ENCODE data around the gene GPX5. TPM values are rescaled to one million over a fixed set of nuclear protein-coding genes. Genes with fewer than 3 reads are reported as not detected.

The GPX5 gene
- total and polyA plus RNA-seq, 10 of the 15 experiments (the other 5 are each of a cell fraction or from before 2014, with no cell fraction given), result not detected

- no peak for TF ChIP-seq E2F8 (IDR thresholded peaks at IDR 0.05; ENCODE audit: low read depth, partially characterized antibody)
- no peak for TF ChIP-seq LARP7 (IDR thresholded peaks at IDR 0.05)
- no peak for TF ChIP-seq CREB1 (IDR thresholded peaks at IDR 0.05; ENCODE audit: low read depth)
- no peak for TF ChIP-seq DPF2 (IDR thresholded peaks at IDR 0.05)
Observed at GRCh38 chr6:28558629-28559028, 32.9 kb downstream of the GPX5 start (continued).

- H3K27me3 ChIP-seq (replicated peaks in 1 of 2; ENCODE audit: control insufficient read depth in 2 of 2, insufficient read depth in 2 of 2, low read length in 1 of 2), result no peaks in the 10 kb centered on the region
- no peak overlapping the region for H3K4me2 ChIP-seq (ENCODE audit: control insufficient read depth, insufficient read depth)
- ATAC-seq (no peak), DNase-seq (ENCODE audit: low read depth, low spot score) (no peak), FAIRE-seq (no peak)
- H3K79me2 ChIP-seq (ENCODE audit: control insufficient read depth, insufficient read depth, low read length), result no peaks in the 10 kb centered on the region
- H3K9me3 ChIP-seq (replicated peaks; ENCODE audit: control insufficient read depth, insufficient read depth, low read length), result peaks cover 3% of the 10 kb centered on the region; the same call in 2 of the 3 replicates
- BruUV-seq (replicated peaks), result no TSS peak
- H3K4me3 ChIP-seq, result no peak overlapping the region
- no peak overlapping the region for H3K9ac ChIP-seq (ENCODE audit: control insufficient read depth, insufficient read depth, low read length)
- ChIA-PET SMC1A (ENCODE audit: uncharacterized antibody, unreplicated experiment) (interaction anchor here (1.2 kb wide), 1 partner anchor 9 kb away, joined by 4 read pairs; no protein-coding TSS in a partner anchor), POLR2A (no interaction called here), CTCF (no interaction called here), RAD21 (ENCODE audit: unreplicated experiment) (interaction anchor here (0.5 kb wide), 1 partner anchor 452 kb away, joined by 3 read pairs; no protein-coding TSS in a partner anchor)
- no peak overlapping the region for H3K27ac ChIP-seq (ENCODE audit: control insufficient read depth, insufficient read depth)
- WGBS (ENCODE audit: insufficient coverage, insufficient replicate concordance, low lambda C conversion rate, missing lambda C conversion rate), result 56% methylated on average over 3 of the region's 3 CpGs
- no peaks in the 10 kb centered on the region for H4K20me1 ChIP-seq (ENCODE audit: control insufficient read depth, insufficient read depth)
- intact Hi-C loops (cut with micrococcal nuclease; ENCODE audit: unreplicated experiment) (no loop called here), in situ Hi-C loops (cut with MboI) (no loop called here)
- no peaks in the 10 kb centered on the region for H3K36me3 ChIP-seq (ENCODE audit: control insufficient read depth in 2 of 2, insufficient read depth in 2 of 2, low read length in 1 of 2)
- H3K4me1 ChIP-seq (ENCODE audit: control insufficient read depth, insufficient read depth, low read length), result no peaks in the 10 kb centered on the region
- H2AFZ ChIP-seq (ENCODE audit: control insufficient read depth, low read depth, low read length), result no peak overlapping the region
- no peak for TF ChIP-seq BCLAF1 (IDR thresholded peaks at IDR 0.05)
- TF ChIP-seq CHD4 (IDR thresholded peaks at IDR 0.05), result no peak
- TF ChIP-seq E2F8 (IDR thresholded peaks at IDR 0.05; ENCODE audit: low read depth, partially characterized antibody), result no peak
- no peak for TF ChIP-seq BHLHE40 (IDR thresholded peaks at IDR 0.05; ENCODE audit: borderline replicate concordance in 1 of 2, low read depth in 2 of 2, low read length in 1 of 2)
- no peak for TF ChIP-seq ZNF274 (IDR thresholded peaks at IDR 0.05; ENCODE audit: insufficient read depth, insufficient read length)
- TF ChIP-seq FOXK2 (IDR thresholded peaks at IDR 0.05), result no peak
Observed at GRCh38 chr6:28563430-28564095, 37.9 kb downstream of the GPX5 start.
